Pulmonary artery endothelial cell (primary cell): ENCODE results near the gene BPHL. TPM values are rescaled to one million over a fixed set of nuclear protein-coding genes. Genes with fewer than 3 reads are reported as not detected.

ENCODE experiments used
- total RNA-seq: library from RNA; depleted of rRNA; stranded (reverse); fragments of >200 nt; gene quantifications from 2 replicates; pipeline ENCODE4 v1.2.3, GENCODE V29; 2014

The BPHL gene
- total RNA-seq, 1 donor from 2014 or later, result 10.6 TPM

Other genes starting within 250 kb of the BPHL start
- 36.0 and 92.5 TPM in 2 replicates for gene SERPINB9, start 215.4 kb upstream of the BPHL start, total RNA-seq
- gene SERPINB6, start 147.1 kb upstream of the BPHL start, total RNA-seq, result 112 and 122 TPM in 2 replicates
- 12.0 and 26.6 TPM in 2 replicates for gene NQO2, start 118.8 kb upstream of the BPHL start, total RNA-seq
- 20.8 and 27.3 TPM in 2 replicates for gene RIPK1, start 50.2 kb upstream of the BPHL start, total RNA-seq
- gene TUBB2A, start 38.8 kb downstream of the BPHL start, total RNA-seq, result 45.6 and 100 TPM in 2 replicates
- 2.4 and 5.7 TPM in 2 replicates for gene TUBB2B, start 108.9 kb downstream of the BPHL start, total RNA-seq
- gene PSMG4, start 140.2 kb downstream of the BPHL start, total RNA-seq, result 57.6 and 89.9 TPM in 2 replicates